SU-DHL-6 (cell line): Measurements from ENCODE around the gene CNTN5.

Source experiments
- EZH2phosphoT487 ChIP-seq: fragments of 200-600 bp; sonication (generic), shearing (Covaris generic); conservative IDR thresholded peaks from 2 replicates; pipeline ENCODE4 v1.6.1; 2018; ENCODE audit warnings: mild to moderate bottlenecking, antibody characterized with exemption, low read length, moderate library complexity, mixed read lengths
- TF ChIP-seq, protein P1 (sequence below): fragments of 200-600 bp; sonication (generic); IDR thresholded peaks from one replicate; pipeline ENCODE4 v1.5.1; 2017; ENCODE audit warnings: antibody characterized with exemption, mild to moderate bottlenecking, low read length, moderate library complexity; ENCODE audit not compliant: insufficient read depth, poor library complexity, severe bottlenecking

DNA sequence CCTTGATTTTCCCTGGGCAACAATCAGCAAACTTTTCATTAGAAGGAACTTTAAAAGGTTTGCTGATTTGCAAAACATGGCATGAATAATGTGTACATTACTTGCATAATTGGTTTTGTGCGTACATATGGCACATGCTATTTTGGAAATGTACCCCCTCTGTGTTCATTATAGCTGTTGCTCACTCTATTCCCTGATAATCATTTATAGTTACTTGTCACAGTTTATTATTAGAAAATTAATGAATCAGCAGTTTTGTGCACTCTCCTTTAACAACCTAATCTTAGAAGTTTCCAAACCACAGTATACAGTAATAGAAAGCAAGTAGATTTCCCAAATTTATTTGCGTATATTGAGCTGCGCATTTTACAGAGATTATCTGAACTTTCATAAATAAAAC, 389.9 kb downstream of the CNTN5 start:
- TF ChIP-seq, protein P1, sequence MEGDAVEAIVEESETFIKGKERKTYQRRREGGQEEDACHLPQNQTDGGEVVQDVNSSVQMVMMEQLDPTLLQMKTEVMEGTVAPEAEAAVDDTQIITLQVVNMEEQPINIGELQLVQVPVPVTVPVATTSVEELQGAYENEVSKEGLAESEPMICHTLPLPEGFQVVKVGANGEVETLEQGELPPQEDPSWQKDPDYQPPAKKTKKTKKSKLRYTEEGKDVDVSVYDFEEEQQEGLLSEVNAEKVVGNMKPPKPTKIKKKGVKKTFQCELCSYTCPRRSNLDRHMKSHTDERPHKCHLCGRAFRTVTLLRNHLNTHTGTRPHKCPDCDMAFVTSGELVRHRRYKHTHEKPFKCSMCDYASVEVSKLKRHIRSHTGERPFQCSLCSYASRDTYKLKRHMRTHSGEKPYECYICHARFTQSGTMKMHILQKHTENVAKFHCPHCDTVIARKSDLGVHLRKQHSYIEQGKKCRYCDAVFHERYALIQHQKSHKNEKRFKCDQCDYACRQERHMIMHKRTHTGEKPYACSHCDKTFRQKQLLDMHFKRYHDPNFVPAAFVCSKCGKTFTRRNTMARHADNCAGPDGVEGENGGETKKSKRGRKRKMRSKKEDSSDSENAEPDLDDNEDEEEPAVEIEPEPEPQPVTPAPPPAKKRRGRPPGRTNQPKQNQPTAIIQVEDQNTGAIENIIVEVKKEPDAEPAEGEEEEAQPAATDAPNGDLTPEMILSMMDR: no peak
- TF ChIP-seq EZH2phosphoT487: no peak
